ENCODE measurements around the gene IL12RB2. TPM values are rescaled to one million over a fixed set of nuclear protein-coding genes. Genes with fewer than 3 reads are reported as not detected.
"Not testable (repeated sequence)": the region's sequence is repeated elsewhere in the genome, so short reads cannot be mapped to it uniquely, and the experiment has no call there.

The IL12RB2 gene
- total RNA-seq, 1 donor from 2014 or later, result 221 TPM

DNA sequence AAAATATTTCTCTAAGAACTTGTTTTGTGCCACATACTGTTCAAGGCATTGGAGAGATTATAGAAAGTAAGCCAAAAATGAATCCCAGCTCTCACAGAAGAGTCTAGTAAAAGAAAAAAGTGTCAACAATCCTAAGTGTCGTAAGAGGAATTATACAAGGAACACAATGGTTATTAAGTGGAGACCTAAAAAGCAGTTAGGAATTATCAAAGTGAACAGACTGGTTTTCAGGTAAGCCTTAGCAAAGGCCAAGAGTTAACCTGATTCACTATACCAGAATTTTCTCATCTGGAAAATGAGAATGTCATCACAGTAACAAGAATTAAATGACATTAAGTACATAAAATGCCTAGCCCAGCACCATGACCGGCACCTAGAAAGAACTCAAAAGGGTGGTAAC lies 106.9 kb downstream of the IL12RB2 start:
- H3K36me3 Mint-ChIP-seq (ENCODE audit: low read depth), result peaks cover 64% of the 10 kb centered on the region
- no peak for DNase-seq (ENCODE audit: low spot score)
- no peak overlapping the region for H3K4me3 Mint-ChIP-seq
- no peak overlapping the region for H3K27ac Mint-ChIP-seq
- intact Hi-C loops (cut with micrococcal nuclease), result no loop called here
- H3K4me1 Mint-ChIP-seq (ENCODE audit: low read depth), result peaks cover 51% of the 10 kb centered on the region
- no peaks in the 10 kb centered on the region for H3K9me3 Mint-ChIP-seq
- no peaks in the 10 kb centered on the region for H3K27me3 Mint-ChIP-seq (ENCODE audit: insufficient read depth)

DNA sequence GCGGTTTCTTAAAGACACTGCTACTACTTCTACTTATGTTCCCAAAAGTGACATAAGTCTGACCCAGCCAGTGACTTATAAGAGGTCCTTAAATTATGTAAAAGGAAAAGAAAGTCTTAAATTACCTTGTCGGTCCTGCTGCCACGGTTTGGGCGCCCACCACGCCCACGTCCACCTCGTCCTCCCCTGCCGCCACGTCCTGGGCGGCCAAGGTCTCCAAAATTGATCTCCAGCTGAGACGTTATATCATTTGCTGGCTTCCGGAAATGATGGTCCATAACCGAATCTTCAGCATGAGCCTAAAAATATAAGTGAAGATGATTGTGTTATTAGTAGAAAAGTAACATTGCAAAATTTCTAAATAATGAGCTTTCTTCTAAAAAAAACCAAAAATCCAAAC lies 107.4 kb downstream of the IL12RB2 start:
- Mint-ChIP-seq H3K36me3 (ENCODE audit: low read depth) (peaks cover 64% of the 10 kb centered on the region), H3K27me3 (ENCODE audit: insufficient read depth) (no peaks in the 10 kb centered on the region), H3K4me3 (no peak overlapping the region), H3K9me3 (no peaks in the 10 kb centered on the region), H3K27ac (no peak overlapping the region), H3K4me1 (ENCODE audit: low read depth) (peaks cover 51% of the 10 kb centered on the region)
- DNase-seq (ENCODE audit: low spot score), result no peak
- intact Hi-C loops (cut with micrococcal nuclease), result no loop called here

- H3K9me3 Mint-ChIP-seq; H3K27me3 Mint-ChIP-seq (ENCODE audit: insufficient read depth); DNase-seq (ENCODE audit: low spot score); H3K4me3 Mint-ChIP-seq; intact Hi-C loops (cut with micrococcal nuclease); H3K27ac Mint-ChIP-seq: not testable (repeated sequence)
- H3K36me3 Mint-ChIP-seq (ENCODE audit: low read depth), result peaks cover 66% of the 10 kb centered on the region
- H3K4me1 Mint-ChIP-seq (ENCODE audit: low read depth), result peaks cover 56% of the 10 kb centered on the region
Measured at GRCh38 chr1:67417733-67418132, 110.1 kb downstream of the IL12RB2 start.

GRCh38 chr1:67418839-67419586 lies 111.3 kb downstream of the IL12RB2 start:
- H3K4me1 Mint-ChIP-seq (ENCODE audit: low read depth), result peaks cover 61% of the 10 kb centered on the region
- no peaks in the 10 kb centered on the region for H3K9me3 Mint-ChIP-seq
- no peaks in the 10 kb centered on the region for H3K27me3 Mint-ChIP-seq (ENCODE audit: insufficient read depth)
- intact Hi-C loops (cut with micrococcal nuclease), result loop anchor here (1.0 kb wide), 1 partner anchor 8 kb away; no protein-coding TSS in a partner anchor
- peak overlapping the region; percentile 48 for H3K27ac Mint-ChIP-seq
- peaks cover 75% of the 10 kb centered on the region for H3K36me3 Mint-ChIP-seq (ENCODE audit: low read depth)
- no peak for DNase-seq (ENCODE audit: low spot score)
- no peak overlapping the region for H3K4me3 Mint-ChIP-seq

DNA sequence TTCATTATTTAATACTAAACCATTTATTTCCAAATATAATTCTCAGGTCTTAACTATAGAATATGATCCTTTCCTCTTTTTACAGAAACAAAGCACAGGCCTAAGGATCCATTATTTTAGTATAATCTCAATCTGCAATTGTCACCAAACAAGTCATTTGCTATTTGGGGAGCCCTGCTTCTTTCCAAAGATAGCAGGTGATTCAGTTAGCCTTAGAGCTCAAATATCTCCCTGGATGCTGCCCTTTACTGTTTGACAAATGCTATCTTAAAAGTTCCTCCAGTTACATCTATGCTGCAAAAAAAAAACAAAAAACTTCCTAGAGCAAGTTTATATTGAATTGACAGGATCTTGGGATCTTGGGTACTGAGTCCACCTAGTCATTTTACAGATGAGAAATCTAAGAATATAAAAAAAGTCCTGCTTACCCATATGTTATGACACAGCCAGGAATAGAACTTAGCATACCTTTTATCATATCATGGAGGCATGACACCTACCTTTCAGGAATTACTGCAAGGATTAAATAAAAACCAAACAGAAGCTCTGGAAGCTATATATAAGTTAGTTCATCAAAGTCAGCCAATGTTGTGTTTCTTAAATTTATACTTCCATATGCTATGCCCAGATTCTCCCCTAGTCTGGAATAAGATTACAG lies 113.3 kb downstream of the IL12RB2 start:
- no peaks in the 10 kb centered on the region for H3K9me3 Mint-ChIP-seq
- H3K4me3 Mint-ChIP-seq, result peak overlapping the region; percentile 3
- no peak overlapping the region for H3K27ac Mint-ChIP-seq
- no peak for DNase-seq (ENCODE audit: low spot score)
- peaks cover 60% of the 10 kb centered on the region for H3K4me1 Mint-ChIP-seq (ENCODE audit: low read depth)
- intact Hi-C loops (cut with micrococcal nuclease), result loop anchor here (5.0 kb wide), 2 partner anchors 34 to 54 kb away; no protein-coding TSS in a partner anchor
- peaks cover 74% of the 10 kb centered on the region for H3K36me3 Mint-ChIP-seq (ENCODE audit: low read depth)
- no peaks in the 10 kb centered on the region for H3K27me3 Mint-ChIP-seq (ENCODE audit: insufficient read depth)

DNA sequence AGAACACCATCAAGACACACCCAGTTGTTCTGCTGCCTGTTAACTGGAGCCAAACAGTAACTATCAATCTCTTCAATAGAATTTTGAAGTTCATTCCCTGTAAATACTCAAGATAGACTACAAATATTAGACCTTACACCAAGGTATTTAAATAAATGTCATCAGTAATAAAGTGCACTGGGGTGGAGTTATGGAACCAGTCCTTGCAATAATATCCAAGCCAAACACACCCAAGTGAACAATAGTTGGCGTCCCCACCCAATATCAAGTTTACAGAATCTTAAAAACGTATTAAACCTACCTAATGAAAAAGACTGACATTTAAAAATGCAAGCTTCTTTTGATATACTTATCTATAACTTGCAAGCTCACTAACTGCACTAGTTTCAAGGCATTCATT lies 119.8 kb downstream of the IL12RB2 start:
- Mint-ChIP-seq H3K36me3 (ENCODE audit: low read depth) (peaks cover 65% of the 10 kb centered on the region), H3K4me3 (peak overlapping the region; percentile 90), H3K9me3 (no peaks in the 10 kb centered on the region), H3K27ac (peak overlapping the region; percentile 27), H3K27me3 (ENCODE audit: insufficient read depth) (no peaks in the 10 kb centered on the region), H3K4me1 (ENCODE audit: low read depth) (peaks cover 60% of the 10 kb centered on the region)
- intact Hi-C loops (cut with micrococcal nuclease), result loop anchor here (1.0 to 5.0 kb wide), 3 partner anchors 8 to 445 kb away; no protein-coding TSS in a partner anchor
- no peak for DNase-seq (ENCODE audit: low spot score)

DNA sequence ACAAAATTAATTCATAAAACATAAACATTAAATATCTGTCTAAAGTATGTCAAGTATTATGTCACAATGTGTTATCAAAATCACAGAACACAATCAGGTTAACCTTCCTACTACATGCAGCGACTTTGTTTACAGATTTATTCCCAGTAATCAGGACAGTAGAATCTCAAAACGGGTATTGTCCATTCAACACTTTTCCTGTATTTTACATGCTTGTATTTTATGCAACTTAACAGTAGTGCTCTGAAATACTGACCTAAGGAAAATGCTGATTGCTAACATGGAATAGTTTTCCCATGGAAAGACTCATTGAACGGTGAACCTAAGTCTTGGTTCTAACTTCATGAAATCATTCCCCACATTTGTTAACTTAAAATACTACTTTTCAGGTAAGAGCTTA lies 120.3 kb downstream of the IL12RB2 start:
- peak overlapping the region; percentile 97 for H3K27ac Mint-ChIP-seq
- no peaks in the 10 kb centered on the region for H3K9me3 Mint-ChIP-seq
- peaks cover 62% of the 10 kb centered on the region for H3K4me1 Mint-ChIP-seq (ENCODE audit: low read depth)
- intact Hi-C loops (cut with micrococcal nuclease), result loop anchor here (1.0 to 5.0 kb wide), 3 partner anchors 9 to 446 kb away; no protein-coding TSS in a partner anchor
- H3K27me3 Mint-ChIP-seq (ENCODE audit: insufficient read depth), result no peaks in the 10 kb centered on the region
- no peak for DNase-seq (ENCODE audit: low spot score)
- peaks cover 62% of the 10 kb centered on the region for H3K36me3 Mint-ChIP-seq (ENCODE audit: low read depth)
- H3K4me3 Mint-ChIP-seq, result peak overlapping the region; percentile 90

GRCh38 chr1:67429011-67429527 lies 121.4 kb downstream of the IL12RB2 start:
- Mint-ChIP-seq H3K27me3 (ENCODE audit: insufficient read depth) (no peaks in the 10 kb centered on the region), H3K27ac (peak overlapping the region; percentile 97), H3K4me1 (ENCODE audit: low read depth) (peaks cover 67% of the 10 kb centered on the region), H3K9me3 (no peaks in the 10 kb centered on the region), H3K36me3 (ENCODE audit: low read depth) (peaks cover 52% of the 10 kb centered on the region), H3K4me3 (peak overlapping the region; percentile 90)
- peak; percentile 19 for DNase-seq (ENCODE audit: low spot score)
- intact Hi-C loops (cut with micrococcal nuclease), result loop anchor here (5.0 kb wide), 2 partner anchors 77 to 447 kb away; no protein-coding TSS in a partner anchor

DNA sequence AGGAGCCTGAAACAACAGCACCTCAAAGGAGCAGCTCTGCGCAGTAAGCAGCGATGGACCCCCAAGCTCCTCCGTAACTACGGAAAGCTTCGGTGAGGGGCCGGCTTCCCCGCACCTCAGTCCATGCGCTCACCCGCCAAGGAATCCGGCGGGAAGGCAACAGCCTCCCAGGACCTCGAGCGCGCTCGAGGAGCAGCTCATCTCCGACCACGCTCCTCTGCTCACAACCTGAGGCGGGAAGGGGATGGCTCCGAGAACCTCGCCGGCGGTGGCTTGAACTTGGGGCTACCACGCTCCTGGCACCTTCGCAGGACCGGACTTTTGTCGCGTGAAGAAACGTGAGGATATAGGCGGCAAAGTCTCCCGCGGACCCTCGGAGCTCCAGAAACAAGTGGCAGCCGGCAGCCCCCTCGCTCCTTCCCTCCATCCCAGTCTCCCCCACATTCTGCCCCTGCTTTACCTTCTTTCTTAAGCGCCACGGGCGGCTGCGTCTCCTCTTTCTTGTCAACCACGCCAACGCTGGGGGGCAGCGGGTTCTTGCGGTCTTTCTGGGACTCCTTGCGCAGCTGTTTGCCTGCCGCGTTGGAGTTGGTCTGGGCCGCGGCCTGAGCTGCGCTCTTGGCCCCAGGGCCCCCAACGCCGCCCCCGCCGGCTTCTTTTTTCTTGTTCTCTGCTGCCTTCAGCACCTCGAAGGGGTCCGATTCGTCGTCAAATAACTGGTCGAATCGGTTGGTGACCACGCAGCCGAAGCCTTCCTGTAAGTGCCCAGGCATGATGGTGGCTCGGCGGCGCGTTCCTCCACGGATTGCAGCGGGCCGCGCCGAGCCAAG lies 122.1 kb downstream of the IL12RB2 start:
- H3K4me3 Mint-ChIP-seq, result peak overlapping the region; percentile 90
- no peaks in the 10 kb centered on the region for H3K27me3 Mint-ChIP-seq (ENCODE audit: insufficient read depth)
- no peaks in the 10 kb centered on the region for H3K9me3 Mint-ChIP-seq
- DNase-seq (ENCODE audit: low spot score), result peak; percentile 20
- H3K27ac Mint-ChIP-seq, result peak overlapping the region; percentile 97
- intact Hi-C loops (cut with micrococcal nuclease), result loop anchor here (1.0 to 10.0 kb wide), 12 partner anchors 29 to 665 kb away; partner anchors contain the start of gene SLC35D1
- H3K4me1 Mint-ChIP-seq (ENCODE audit: low read depth), result peaks cover 68% of the 10 kb centered on the region
- H3K36me3 Mint-ChIP-seq (ENCODE audit: low read depth), result peaks cover 45% of the 10 kb centered on the region

- Mint-ChIP-seq H3K27me3 (ENCODE audit: insufficient read depth) (no peaks in the 10 kb centered on the region), H3K4me1 (ENCODE audit: low read depth) (peaks cover 62% of the 10 kb centered on the region), H3K36me3 (ENCODE audit: low read depth) (peaks cover 37% of the 10 kb centered on the region), H3K27ac (peak within 1 kb of the TSS; percentile 97), H3K9me3 (no peaks in the 10 kb centered on the region), H3K4me3 (peak within 1 kb of the TSS; percentile 90)
- intact Hi-C loops (cut with micrococcal nuclease), result loop anchor here (1.0 to 10.0 kb wide), 11 partner anchors 30 to 666 kb away; partner anchors contain the start of gene SLC35D1
- peak; percentile 95 for DNase-seq (ENCODE audit: low spot score)
Measured at GRCh38 chr1:67430358-67431155, 122.9 kb downstream of the IL12RB2 start, which contains the start of gene SERBP1. SERBP1 (minus strand) TSS chr1:67430402; CDS start chr1:67430300, 102 bp downstream.

- Mint-ChIP-seq H3K36me3 (ENCODE audit: low read depth) (peaks cover 32% of the 10 kb centered on the region), H3K27ac (peak overlapping the region; percentile 97), H3K4me3 (peak overlapping the region; percentile 90), H3K4me1 (ENCODE audit: low read depth) (peaks cover 55% of the 10 kb centered on the region), H3K27me3 (ENCODE audit: insufficient read depth) (no peaks in the 10 kb centered on the region), H3K9me3 (no peaks in the 10 kb centered on the region)
- DNase-seq (ENCODE audit: low spot score), result no peak
- intact Hi-C loops (cut with micrococcal nuclease), result loop anchor here (1.0 to 10.0 kb wide), 6 partner anchors 69 to 666 kb away; partner anchors contain the start of gene SLC35D1
Measured at GRCh38 chr1:67431156-67431765, 123.6 kb downstream of the IL12RB2 start.

Data from activated T-helper 1 cell treated with anti-CD3 and anti-CD28 coated beads, Interleukin-12 subunit alpha, Interleukin-12 subunit beta, Interleukin-2, Interleukin-4 antibody, amounts not matched to agents 30 ng/mL and 10 ng/mL and 1 ng/mL, durations not matched to agents 14 hours and 24 hours and 36 hours (primary cell).